Stomach (tissue), 9 donors: ENCODE measurements around the gene KRTAP10-3. TPM values are rescaled to one million over a fixed set of nuclear protein-coding genes. Genes with fewer than 3 reads are reported as not detected.
"Not testable (repeated sequence)": the region's sequence is repeated elsewhere in the genome, so short reads cannot be mapped to it uniquely, and the experiment has no call there.

Source experiments
- DNase-seq, 2 donors: peaks; one replicate each; pipeline versions ENCODE4 v3.0.0 to v3.0.0-alpha.2; 2013 to 2019
- H3K27ac ChIP-seq, 5 donors: fragments of 200-600 bp in 4 of 5; sonication (generic) in 4 of 5; one replicate each; pipeline ENCODE4 v1.5.1; 2013 to 2019; ENCODE audit warnings: mild to moderate bottlenecking in 1 of 5, moderate library complexity in 1 of 5
- H3K27me3 ChIP-seq, 3 donors: fragments of 200-600 bp; sonication (generic); one replicate each; pipeline ENCODE4 v1.5.1; 2017 to 2019; ENCODE audit warnings: mixed run types in 1 of 3
- H3K36me3 ChIP-seq, 4 donors: fragments of 200-600 bp; sonication (generic); 1 replicate in 3 of 4; 2 replicates in 1 of 4; pipeline ENCODE4 v1.5.1; 2016 to 2019
- H3K4me1 ChIP-seq, 4 donors: fragments of 200-600 bp; sonication (generic); one replicate each; pipeline ENCODE4 v1.5.1; 2016 to 2019
- H3K4me3 ChIP-seq, 4 donors: fragments of 200-600 bp; sonication (generic) in 3 of 4; one replicate each; pipeline ENCODE4 v1.5.1; 2016 to 2019; ENCODE audit warnings: mild to moderate bottlenecking in 1 of 4
- H3K9me3 ChIP-seq, 4 donors: fragments of 200-600 bp; sonication (generic); one replicate each; pipeline ENCODE4 v1.5.1; 2016 to 2019
- CTCF ChIP-seq, 7 experiments: fragments of 450-650 bp in 4 of 7; fragments of 200-600 bp in 3 of 7; sonication (generic) in 3 of 7; IDR thresholded peaks; one replicate each; pipeline ENCODE4 v1.5.1; 2016 to 2019; ENCODE audit warnings: antibody characterized with exemption in 7 of 7, control low read depth in 2 of 7, mild to moderate bottlenecking in 1 of 7
- EP300 ChIP-seq: sonication (generic); formaldehyde crosslinking; IDR thresholded peaks from one replicate; pipeline ENCODE4 v1.6.1; 2017; ENCODE audit warnings: antibody characterized with exemption
- POLR2A ChIP-seq, 4 donors: fragments of 450-650 bp; IDR thresholded peaks; one replicate each; pipeline ENCODE4 v1.6.1; 2016; ENCODE audit warnings: antibody characterized with exemption in 4 of 4, control low read depth in 2 of 4, mild to moderate bottlenecking in 1 of 4, moderate library complexity in 1 of 4
- POLR2AphosphoS5 ChIP-seq, 3 donors: sonication (generic); formaldehyde crosslinking; IDR thresholded peaks; one replicate each; pipeline ENCODE4 v1.6.1; 2016; ENCODE audit warnings: antibody characterized with exemption in 3 of 3
- WGBS, 5 donors: extraction: QIAGEN DNeasy Blood & Tissue Kit in 3 of 5; methylation state at CpG; one replicate each; pipeline versions ENCODE4 v1.1.5 to v1.1.7; 2013 to 2018; 5-methylcytosine and 5-hydroxymethylcytosine counted together
- intact Hi-C: fragments of 100-400 bp; cut with DNase I; formaldehyde crosslinking; loops from one replicate; pipeline ENCODE4 v1.15.1; 2023; ENCODE audit warnings: low total_unique reads
- polyA plus RNA-seq, 3 donors: library from polyadenylated mRNA; stranded (reverse); fragments of 200-250 nt; gene quantifications; one replicate each; pipeline ENCODE4 v1.2.3, GENCODE V29; 2013
- total RNA-seq, 5 donors: library from RNA; depleted of rRNA; stranded (reverse); fragments of >200 nt; gene quantifications; one replicate each; pipeline versions ENCODE4 v1.1.0 to v1.2.3, GENCODE V29; 2014 to 2016
- donor health status: healthy with polysubstance abuse.
- donor health status: Bipolar disorder and iron deficiency.
- donor health status: healthy.

KRTAP10-3 gene
- total and polyA plus RNA-seq, 8 donors, result not detected

DNA sequence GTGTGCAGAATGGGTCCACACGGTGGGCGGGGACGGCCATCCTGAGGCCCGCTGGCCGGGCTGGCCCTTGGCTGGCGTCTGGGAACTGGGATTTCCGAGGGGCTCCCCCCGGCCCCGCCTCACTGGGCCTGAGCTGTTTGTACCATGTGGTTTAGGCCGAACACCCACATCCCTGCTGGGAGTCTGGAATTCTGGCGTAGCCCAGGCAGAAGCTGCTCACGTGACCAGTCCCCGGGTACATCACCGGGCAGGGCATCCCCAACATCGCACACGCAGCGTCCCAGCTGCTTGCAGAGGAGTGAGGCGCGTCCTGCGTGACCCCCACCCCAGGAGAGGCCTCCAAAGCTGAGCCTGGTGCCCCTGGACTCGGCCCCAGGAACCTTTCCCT, 43.9 kb upstream of the KRTAP10-3 start:
- Histone ChIP-seq H3K27ac (no peak overlapping the region), H3K9me3 (peaks cover 0 to 34% (median 3%) of the 10 kb centered on the region in 4 donors), H3K36me3 (no peaks in the 10 kb centered on the region), H3K4me1 (no peaks in the 10 kb centered on the region), H3K4me3 (no peak overlapping the region), H3K27me3 (peaks cover 0 to 56% (median 13%) of the 10 kb centered on the region in 3 donors)
- intact Hi-C loops, result no loop called here
- no peak for DNase-seq
- TF ChIP-seq CTCF (IDR thresholded peaks at IDR 0.05) (no peak), EP300 (no peak), POLR2A (IDR thresholded peaks at IDR 0.05) (no peak), POLR2AphosphoS5 (IDR thresholded peaks at IDR 0.05) (no peak)
- WGBS, 5 donors, result 67 to 81% (median 75%) methylated on average over 1 to 20 of the region's 21 CpGs

GRCh38 chr21:44601596-44602462, 43.2 kb upstream of the KRTAP10-3 start:
- intact Hi-C loops, result no loop called here
- Histone ChIP-seq H3K27me3 (peaks cover 0 to 56% (median 13%) of the 10 kb centered on the region in 3 donors), H3K4me1 (no peaks in the 10 kb centered on the region), H3K9me3 (peaks cover 0 to 32% (median 3%) of the 10 kb centered on the region in 4 donors), H3K4me3 (no peak overlapping the region), H3K36me3 (no peaks in the 10 kb centered on the region), H3K27ac (no peak overlapping the region)
- no peak for TF ChIP-seq POLR2AphosphoS5 (IDR thresholded peaks at IDR 0.05)
- TF ChIP-seq POLR2A (IDR thresholded peaks at IDR 0.05), result no peak
- TF ChIP-seq CTCF (IDR thresholded peaks at IDR 0.05), result no peak
- TF ChIP-seq EP300, result no peak
- WGBS, 5 donors, result 71 to 78% (median 75%) methylated on average over 20 to 23 of the region's 23 CpGs
- DNase-seq, result no peak

GRCh38 chr21:44601091-44601490, 42.5 kb upstream of the KRTAP10-3 start:
- WGBS, 5 donors, result 51 to 78% (median 69%) methylated on average over 3 to 10 of the region's 10 CpGs
- H3K4me1 ChIP-seq, intact Hi-C loops, H3K27ac ChIP-seq, H3K4me3 ChIP-seq, DNase-seq, H3K36me3 ChIP-seq: not testable (repeated sequence)
- peaks cover 0 to 55% (median 13%) of the 10 kb centered on the region in 3 donors for H3K27me3 ChIP-seq
- peaks cover 0 to 27% (median 1%) of the 10 kb centered on the region in 4 donors for H3K9me3 ChIP-seq

GRCh38 chr21:44600118-44600978, 41.8 kb upstream of the KRTAP10-3 start, which contains the start of gene KRTAP10-7:
Gene KRTAP10-7 (plus strand): TSS chr21:44600597. CDS start chr21:44600622, 25 bp downstream.
- intact Hi-C loops, H3K36me3 ChIP-seq, H3K4me1 ChIP-seq, H3K27ac ChIP-seq, DNase-seq, H3K4me3 ChIP-seq: not testable (repeated sequence)
- 53 to 73% (median 62%) methylated on average over 15 to 23 of the region's 23 CpGs for WGBS, 5 donors
- peaks cover 0 to 27% (median 1%) of the 10 kb centered on the region in 4 donors for H3K9me3 ChIP-seq
- peaks cover 0 to 57% (median 13%) of the 10 kb centered on the region in 3 donors for H3K27me3 ChIP-seq

GRCh38 chr21:44599264-44600029, 40.9 kb upstream of the KRTAP10-3 start:
- TF ChIP-seq EP300 (no peak), POLR2A (IDR thresholded peaks at IDR 0.05) (no peak), CTCF (IDR thresholded peaks at IDR 0.05) (no peak), POLR2AphosphoS5 (IDR thresholded peaks at IDR 0.05) (no peak)
- no peak for DNase-seq
- 80 to 86% (median 83%) methylated on average over 8 of the region's 8 CpGs for WGBS, 5 donors
- Histone ChIP-seq H3K9me3 (peaks cover 0 to 25% (median 1%) of the 10 kb centered on the region in 4 donors), H3K27me3 (peaks cover 0 to 57% (median 10%) of the 10 kb centered on the region in 3 donors), H3K4me3 (no peak overlapping the region), H3K36me3 (no peaks in the 10 kb centered on the region), H3K4me1 (no peaks in the 10 kb centered on the region), H3K27ac (no peak overlapping the region)
- intact Hi-C loops, result no loop called here
